Keratinocyte (primary cell): ENCODE measurements around the gene MAP3K20.
A peak's percentile ranks its signal among the peaks of the same experiment; 100 is the strongest.

ENCODE experiments used
- EZH2 ChIP-seq: IDR thresholded peaks from one replicate; pipeline ENCODE4 v1.6.1; 2012; ENCODE audit warnings: inconsistent platforms, mild to moderate bottlenecking, low read length, moderate library complexity
- TF ChIP-seq, protein P1 (sequence below), 3 experiments: IDR thresholded peaks in 1 of 3; conservative IDR thresholded peaks in 1 of 3; optimal IDR thresholded peaks in 1 of 3; 2 replicates in 2 of 3; 3 replicates in 1 of 3; pipeline versions ENCODE3 to v1.5.1; 2011; ENCODE audit warnings: low read length in 3 of 3, mild to moderate bottlenecking in 3 of 3, moderate library complexity in 2 of 3, control low read depth in 1 of 3, inconsistent platforms in 1 of 3; ENCODE audit not compliant: insufficient read depth in 2 of 3; ENCODE audit errors: extremely low read depth in 1 of 3

DNA sequence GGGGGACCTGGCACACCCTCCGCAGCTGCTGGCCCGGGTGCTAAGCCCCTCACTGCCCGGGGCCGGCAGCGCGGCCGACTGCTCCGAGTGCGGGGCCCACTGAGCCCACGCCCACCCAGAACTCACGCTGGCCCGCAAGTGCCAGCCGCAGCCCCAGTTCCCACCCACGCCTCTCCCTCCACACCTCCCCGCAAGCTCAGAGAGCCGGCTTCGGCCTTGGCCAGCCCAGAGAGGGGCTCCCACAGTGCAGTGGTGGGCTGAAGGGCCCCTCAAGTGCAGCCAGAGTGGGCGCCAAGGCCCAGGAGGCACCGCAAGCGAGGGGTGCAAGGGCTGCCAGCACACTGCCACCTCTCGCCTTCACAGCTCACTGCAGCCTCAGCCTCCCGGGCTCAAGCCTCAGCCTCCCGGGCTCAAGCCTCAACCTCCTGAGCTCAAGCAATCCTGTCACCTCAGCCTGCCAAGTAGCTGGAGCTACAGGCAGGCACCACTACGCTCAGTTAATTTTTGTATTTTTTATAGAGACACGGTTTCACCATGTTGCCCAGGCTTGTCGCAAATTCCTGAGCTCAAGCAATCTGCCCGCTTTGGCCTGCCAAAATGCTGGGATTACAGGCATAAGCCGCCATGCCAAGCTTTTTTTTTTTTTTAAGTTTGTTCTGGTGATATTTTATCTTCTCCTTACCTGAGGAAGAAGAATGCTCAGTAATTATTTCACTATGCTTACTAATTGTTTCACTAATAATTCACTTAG, 207.3 kb downstream of the MAP3K20 start:
- TF ChIP-seq, protein P1, sequence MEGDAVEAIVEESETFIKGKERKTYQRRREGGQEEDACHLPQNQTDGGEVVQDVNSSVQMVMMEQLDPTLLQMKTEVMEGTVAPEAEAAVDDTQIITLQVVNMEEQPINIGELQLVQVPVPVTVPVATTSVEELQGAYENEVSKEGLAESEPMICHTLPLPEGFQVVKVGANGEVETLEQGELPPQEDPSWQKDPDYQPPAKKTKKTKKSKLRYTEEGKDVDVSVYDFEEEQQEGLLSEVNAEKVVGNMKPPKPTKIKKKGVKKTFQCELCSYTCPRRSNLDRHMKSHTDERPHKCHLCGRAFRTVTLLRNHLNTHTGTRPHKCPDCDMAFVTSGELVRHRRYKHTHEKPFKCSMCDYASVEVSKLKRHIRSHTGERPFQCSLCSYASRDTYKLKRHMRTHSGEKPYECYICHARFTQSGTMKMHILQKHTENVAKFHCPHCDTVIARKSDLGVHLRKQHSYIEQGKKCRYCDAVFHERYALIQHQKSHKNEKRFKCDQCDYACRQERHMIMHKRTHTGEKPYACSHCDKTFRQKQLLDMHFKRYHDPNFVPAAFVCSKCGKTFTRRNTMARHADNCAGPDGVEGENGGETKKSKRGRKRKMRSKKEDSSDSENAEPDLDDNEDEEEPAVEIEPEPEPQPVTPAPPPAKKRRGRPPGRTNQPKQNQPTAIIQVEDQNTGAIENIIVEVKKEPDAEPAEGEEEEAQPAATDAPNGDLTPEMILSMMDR (optimal IDR thresholded peaks at IDR 0.05 in 1 of 3, IDR thresholded peaks at IDR 0.05 in 1 of 3, conservative IDR thresholded peaks at IDR 0.05 in 1 of 3; ENCODE audit: extremely low read depth in 1 of 3, insufficient read depth in 2 of 3, low read length in 3 of 3), result peak in 2 of 3 experiments; percentile 38 to 56
- no peak for TF ChIP-seq EZH2
